GM12878 (cell line): ENCODE measurements around the gene BBLN. TPM values are rescaled to one million over a fixed set of nuclear protein-coding genes. Genes with fewer than 3 reads are reported as not detected.

Source experiments
- ATAC-seq: fragments of 200-7000 bp; cut with Tn5 transposase; 3 replicates; pipeline ENCODE4 v1.9.1; 2020; ENCODE audit warnings: mild to moderate bottlenecking, moderate library complexity
- BruUV-seq: library from RNA; stranded (reverse); fragments of 400-500 nt; replicated peaks from 2 replicates; lab custom pipeline; 2021; lab: Mats Ljungman, UMichigan
- CTCF ChIA-PET: fragments of 300-600 bp; sonication (Branson Sonifier 250); formaldehyde crosslinking; extraction: SDS; loops from one replicate; lab custom pipeline; 2021; ENCODE audit warnings: inconsistent platforms; lab: Yijun Ruan, JAX
- POLR2A ChIA-PET: fragments of 350-600 bp; formaldehyde crosslinking; extraction: SDS; loops from one replicate; lab custom pipeline; 2021; ENCODE audit warnings: inconsistent platforms; lab: Charles Lee
- RAD21 ChIA-PET: fragments of 300-600 bp; sonication (Branson Sonifier 250); formaldehyde crosslinking; loops from one replicate; lab custom pipeline; 2023; ENCODE audit warnings: antibody characterized with exemption; ENCODE audit not compliant: unreplicated experiment; lab: Charles Lee
- SMC1A ChIA-PET: fragments of 300-600 bp; sonication (Branson Sonifier 250); formaldehyde crosslinking; loops from one replicate; lab custom pipeline; 2023; ENCODE audit not compliant: unreplicated experiment, uncharacterized antibody; lab: Charles Lee
- DNase-seq: peaks from one replicate; pipeline ENCODE4 v3.0.0-alpha.2; 2011; ENCODE audit warnings: low read depth, low spot score
- FAIRE-seq: peaks from 3 replicates; lab custom pipeline; 2011; peaks lifted over from hg19 to GRCh38; lab: Jason Lieb, UNC
- H2AFZ ChIP-seq: 2 replicates; pipeline ENCODE4 v1.6.0; 2011; ENCODE audit warnings: low read depth, low read length, control low read depth; ENCODE audit not compliant: control insufficient read depth
- H3K27ac ChIP-seq: 2 replicates; pipeline ENCODE4 v1.5.1; 2011; ENCODE audit warnings: control low read depth; ENCODE audit not compliant: control insufficient read depth, insufficient read depth
- H3K27me3 ChIP-seq, 2 experiments: replicated peaks in 1 of 2; 2 replicates each; pipeline versions ENCODE4 v1.6.0 to v1.6.1; 2011; ENCODE audit warnings: low read length in 1 of 2; ENCODE audit not compliant: control insufficient read depth in 2 of 2, insufficient read depth in 2 of 2
- H3K36me3 ChIP-seq, 2 experiments: 2 replicates each; pipeline ENCODE4 v1.5.1; 2011; ENCODE audit warnings: low read length in 1 of 2; ENCODE audit not compliant: control insufficient read depth in 2 of 2, insufficient read depth in 2 of 2
- H3K4me1 ChIP-seq: 2 replicates; pipeline ENCODE4 v1.6.1; 2011; ENCODE audit warnings: mild to moderate bottlenecking, low read length, moderate library complexity, mixed read lengths; ENCODE audit not compliant: control insufficient read depth, insufficient read depth
- H3K4me2 ChIP-seq: 2 replicates; pipeline ENCODE4 v1.6.0; 2011; ENCODE audit warnings: control low read depth; ENCODE audit not compliant: control insufficient read depth, insufficient read depth
- H3K4me3 ChIP-seq: fragments of 200-600 bp; sonication (generic); 2 replicates; pipeline ENCODE4 v1.5.1; 2016
- H3K79me2 ChIP-seq: 2 replicates; pipeline ENCODE4 v1.6.0; 2011; ENCODE audit warnings: low read length; ENCODE audit not compliant: control insufficient read depth, insufficient read depth
- H3K9ac ChIP-seq: 2 replicates; pipeline ENCODE4 v1.8.0; 2011; ENCODE audit warnings: low read length, control low read depth, mixed read lengths; ENCODE audit not compliant: control insufficient read depth, insufficient read depth
- H3K9me3 ChIP-seq: replicated peaks from 3 replicates; pipeline ENCODE4 v1.5.1; 2011; ENCODE audit warnings: mild to moderate bottlenecking, low read length; ENCODE audit not compliant: control insufficient read depth, insufficient read depth
- H4K20me1 ChIP-seq: 2 replicates; pipeline ENCODE4 v1.6.0; 2011; ENCODE audit not compliant: control insufficient read depth, insufficient read depth
- BCL11A ChIP-seq: IDR thresholded peaks from 2 replicates; pipeline ENCODE4 v1.6.1; 2011; ENCODE audit warnings: low read depth, low read length
- BCL3 ChIP-seq: IDR thresholded peaks from 2 replicates; pipeline ENCODE4 v1.6.1; 2011; ENCODE audit warnings: borderline replicate concordance, low read depth, mild to moderate bottlenecking, moderate library complexity, low read length; ENCODE audit not compliant: insufficient read depth, poor library complexity, severe bottlenecking
- FOXM1 ChIP-seq: IDR thresholded peaks from 2 replicates; pipeline ENCODE4 v1.6.1; 2012; ENCODE audit warnings: low read depth, mild to moderate bottlenecking, inconsistent platforms, low read length, moderate library complexity
- MLLT1 ChIP-seq: fragments of 450-650 bp; IDR thresholded peaks from 2 replicates; pipeline ENCODE4 v1.6.1; 2016; ENCODE audit warnings: mild to moderate bottlenecking
- NFYB ChIP-seq: IDR thresholded peaks from 2 replicates; pipeline ENCODE4 v1.6.1; 2011; ENCODE audit warnings: low read depth, mild to moderate bottlenecking, low read length, improper control_type of control experiment, moderate library complexity; ENCODE audit not compliant: insufficient read depth
- PKNOX1 ChIP-seq: fragments of 450-650 bp; IDR thresholded peaks from 2 replicates; pipeline ENCODE4 v1.6.1; 2016; ENCODE audit warnings: mild to moderate bottlenecking
- PML ChIP-seq: IDR thresholded peaks from 2 replicates; pipeline ENCODE4 v1.6.1; 2012; ENCODE audit warnings: low read length, inconsistent platforms
- RB1 ChIP-seq: fragments of 450-650 bp; formaldehyde crosslinking; IDR thresholded peaks from 2 replicates; pipeline ENCODE4 v1.6.1; 2017; ENCODE audit warnings: mild to moderate bottlenecking, borderline replicate concordance
- ZNF592 ChIP-seq: fragments of 450-650 bp; IDR thresholded peaks from 2 replicates; pipeline ENCODE4 v1.6.1; 2017; ENCODE audit warnings: mild to moderate bottlenecking, moderate library complexity
- ZSCAN29 ChIP-seq: fragments of 450-650 bp; IDR thresholded peaks from 2 replicates; pipeline ENCODE4 v1.6.1; 2017; ENCODE audit warnings: mild to moderate bottlenecking, moderate library complexity
- WGBS: methylation state at CpG from one replicate; pipeline ENCODE4 v1.1.6; 2016; ENCODE audit warnings: low lambda C conversion rate; ENCODE audit not compliant: insufficient replicate concordance, insufficient coverage; ENCODE audit errors: missing lambda C conversion rate; 5-methylcytosine and 5-hydroxymethylcytosine counted together
- in situ Hi-C: fragments of 300-500 bp; cut with MboI; formaldehyde crosslinking; loops from 9 replicates; pipeline ENCODE4 v1.14.3; 2018; ENCODE audit warnings: mixed read lengths
- intact Hi-C: fragments of 100-400 bp; cut with micrococcal nuclease; formaldehyde crosslinking; loops from one replicate; pipeline ENCODE4 v1.14.2; 2022; ENCODE audit not compliant: unreplicated experiment
- polyA plus RNA-seq, 11 experiments: library from polyadenylated mRNA; depleted of rRNA in 4 of 11; unstranded in 6 of 11; stranded (reverse) in 5 of 11; fragments of >200 nt; fragmentation: Nextera tagmentation in 4 of 11; fragmentation: Illumina TruSeq in 1 of 11; extraction: Ambion mirVana in 4 of 11; extraction: Trizol in 1 of 11; gene quantifications; 1 replicate in 1 of 11; 2 replicates in 10 of 11; pipeline versions ENCODE4 v1.2.1 to v1.2.3, GENCODE V29; 2011 to 2016; ENCODE audit warnings: inconsistent platforms in 2 of 11, missing spikeins in 2 of 11, low read depth in 1 of 11
- total RNA-seq, 4 experiments: library from RNA; depleted of rRNA in 3 of 4; stranded (reverse); fragments of >200 nt in 3 of 4; fragmentation: Illumina TruSeq in 1 of 4; extraction: Trizol in 1 of 4; gene quantifications; 2 replicates each; pipeline versions ENCODE4 v1.2.1 to v1.2.3, GENCODE V29; 2013 to 2021

The BBLN gene
- total and polyA plus RNA-seq, 10 of the 15 experiments (the other 5 are each of a cell fraction or from before 2014, with no cell fraction given): 3.8 to 194 (median 66.2) TPM

- TF ChIP-seq BCL3: no peak
- TF ChIP-seq, all 136 proteins: peak for 0
Measured at GRCh38 chr9:128148509-128149000, 11.5 kb upstream of the BBLN start (continued).

- BruUV-seq: no TSS peak
- Histone ChIP-seq H3K36me3 (no peaks in the 10 kb centered on the region), H3K4me2 (no peak within 1 kb of the TSS), H2AFZ (no peak within 1 kb of the TSS), H3K4me1 (no peaks in the 10 kb centered on the region), H4K20me1 (no peaks in the 10 kb centered on the region; the same call in 1 of the 2 replicates), H3K4me3 (no peak within 1 kb of the TSS), H3K9ac (no peak within 1 kb of the TSS), H3K9me3 (no peaks in the 10 kb centered on the region), H3K27me3 (peaks cover 0 to 1% of the 10 kb centered on the region in 2 experiments; a peak in 2 of 4 replicates), H3K27ac (no peak within 1 kb of the TSS), H3K79me2 (no peaks in the 10 kb centered on the region)
- CTCF ChIA-PET: interaction anchor here (1.1 kb wide), 1 partner anchor 13 kb away, joined by 3 read pairs; no protein-coding TSS in a partner anchor
- SMC1A ChIA-PET: no interaction called here
- DNase-seq: no peak
- ATAC-seq: no peak
- no peak for FAIRE-seq
- in situ Hi-C loops (no loop called here), intact Hi-C loops (no loop called here)
- WGBS: 29% methylated on average over 9 of the region's 9 CpGs
- TF ChIP-seq NFYB (no peak), ZNF592 (no peak), BCL11A (no peak), RB1 (no peak), PKNOX1 (no peak), MLLT1 (no peak), ZSCAN29 (no peak), FOXM1 (no peak), PML (no peak)
- POLR2A ChIA-PET: no interaction called here
- RAD21 ChIA-PET: no interaction called here
Measured at GRCh38 chr9:128149001-128149701, 10.9 kb upstream of the BBLN start, which contains the start of gene LCN2. Gene LCN2 (plus strand): TSS chr9:128149453. CDS start chr9:128149526, 73 bp downstream.
